ENCODE results near the gene LYRM2.
A peak's percentile ranks its signal among the peaks of the same experiment; 100 is the strongest.

The LYRM2 gene, protein sequence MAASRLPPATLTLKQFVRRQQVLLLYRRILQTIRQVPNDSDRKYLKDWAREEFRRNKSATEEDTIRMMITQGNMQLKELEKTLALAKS

DNA sequence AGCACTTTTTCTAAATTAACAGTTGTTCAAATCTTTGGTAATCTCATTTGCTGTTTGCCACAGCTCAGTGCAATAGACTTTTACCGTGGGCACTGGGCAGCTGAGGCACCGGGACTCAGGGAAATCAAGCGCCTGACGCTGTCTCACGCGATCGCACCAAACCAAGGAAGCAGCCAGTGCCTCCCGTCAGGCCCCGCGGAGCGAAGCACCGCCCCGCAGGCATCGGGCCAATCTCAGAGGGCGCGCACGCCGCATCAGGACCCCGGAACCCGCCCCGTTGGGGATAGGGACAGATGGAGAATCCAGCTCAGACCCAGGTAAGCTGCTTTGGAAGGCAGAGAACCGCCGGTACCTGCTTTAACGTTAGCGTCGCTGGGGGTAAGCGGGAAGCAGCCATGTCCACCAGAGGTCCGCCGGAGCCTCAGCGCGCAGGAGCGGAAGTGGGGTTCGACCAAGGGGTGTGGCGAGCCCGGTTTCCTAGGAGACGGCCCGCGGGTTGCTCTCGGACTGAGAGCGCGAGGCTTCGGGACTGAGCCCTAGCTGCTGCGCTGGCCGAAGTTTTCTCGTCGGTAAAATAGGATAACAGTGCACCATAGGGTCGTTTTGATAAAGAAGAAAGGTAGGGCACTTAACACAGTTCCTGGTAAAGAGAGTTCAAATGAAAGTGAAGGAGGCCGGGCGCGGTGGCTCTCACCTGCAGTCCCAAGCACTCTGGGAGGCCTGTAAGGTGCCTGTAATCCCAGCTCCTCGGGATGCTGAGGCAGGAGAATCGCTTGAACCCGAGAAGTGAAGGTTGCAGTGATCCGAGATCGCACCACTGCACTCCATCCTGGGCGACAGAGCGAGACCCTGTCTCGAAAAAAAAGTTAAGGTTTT, at the start of gene LYRM2:
Gene LYRM2, minus strand, starts transcription at position 428 of the 876 bp plus-strand sequence. Its CDS starts 31 bp downstream, at position 397.
- DNase-seq = peak; percentile 87

GRCh38 chr6:89688328-89688727, 49.8 kb upstream of the LYRM2 start:
- DNase-seq = no peak

DNA sequence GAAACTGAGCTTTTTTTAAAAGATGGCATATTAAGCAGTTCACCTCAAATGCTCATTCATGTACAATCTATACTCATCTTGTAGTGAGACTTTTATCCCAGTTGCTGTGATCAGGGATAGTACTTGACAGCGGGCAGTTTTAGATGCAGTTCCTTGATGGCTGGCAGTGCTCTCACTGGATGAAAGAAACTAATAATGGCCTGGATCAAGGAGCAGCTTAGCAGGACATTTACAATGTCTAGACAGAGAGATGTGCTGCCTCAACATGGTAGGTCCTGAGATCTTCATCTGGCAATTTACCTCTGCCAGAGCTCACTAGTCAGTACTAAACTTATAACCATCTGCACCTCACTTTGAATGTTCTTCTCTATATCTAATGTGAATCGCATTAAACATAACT, 46.8 kb upstream of the LYRM2 start:
- DNase-seq = no peak

DNA sequence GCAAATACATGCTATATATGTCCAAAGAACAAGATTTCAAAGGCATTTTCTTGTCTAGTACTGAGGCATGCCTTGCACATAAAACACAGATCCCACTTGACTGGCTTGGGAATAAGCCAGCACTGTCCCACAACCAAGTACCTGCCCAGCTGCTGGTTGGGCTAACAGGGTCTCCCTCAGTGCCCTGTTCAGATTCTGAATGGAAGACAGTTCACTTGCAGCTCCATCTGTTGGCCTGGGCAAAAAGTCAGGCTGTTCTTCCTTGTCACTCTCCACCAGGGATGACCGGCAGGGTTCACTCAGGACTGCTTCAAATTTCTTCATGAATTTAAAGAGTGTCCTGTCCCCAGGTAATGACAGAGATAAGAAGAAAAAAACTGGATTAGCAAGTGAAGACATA, 44.4 kb upstream of the LYRM2 start:
- DNase-seq = no peak

- DNase-seq = no peak
These were observed 43.5 kb upstream of the LYRM2 start for GRCh38 chr6:89681983-89682564.

DNA sequence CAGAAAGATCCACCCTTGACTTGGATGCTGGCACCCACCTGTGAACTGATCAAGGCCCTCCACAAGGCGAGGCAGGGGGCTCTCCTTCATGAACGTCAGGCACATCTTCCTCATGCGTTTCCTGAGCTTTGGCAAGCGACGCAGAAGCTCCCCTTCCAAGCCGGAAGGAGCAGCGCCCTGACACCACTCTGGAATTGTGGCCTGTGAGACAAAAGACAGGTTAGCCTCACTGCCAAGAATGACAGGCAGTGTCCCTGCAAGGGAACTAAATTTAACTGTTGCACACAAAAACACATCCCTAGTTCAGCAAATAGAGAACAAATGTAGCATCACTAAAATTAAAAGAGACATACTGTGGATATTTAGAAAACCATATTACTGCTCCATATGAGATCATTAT, 42.0 kb upstream of the LYRM2 start:
- DNase-seq = no peak

DNA sequence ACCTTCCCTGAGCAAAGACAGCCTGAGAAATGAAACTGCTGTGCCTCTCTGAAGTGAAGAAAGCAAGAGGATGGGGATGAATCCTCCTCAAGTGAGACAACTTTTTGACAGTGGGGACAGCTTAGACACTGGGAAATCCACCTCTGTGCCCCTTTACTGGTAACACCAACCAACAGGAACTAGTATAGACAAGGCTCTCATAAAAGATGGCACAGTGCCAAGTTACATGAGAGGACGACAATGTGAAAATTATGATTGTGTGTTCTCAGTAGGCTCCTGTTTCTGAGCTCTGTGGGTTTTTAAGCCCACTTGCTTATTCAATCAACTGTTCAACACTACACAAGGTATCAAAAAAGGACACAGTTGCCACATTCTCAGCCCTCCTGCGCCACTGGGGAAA, 41.6 kb upstream of the LYRM2 start:
- no peak for DNase-seq

GRCh38 chr6:89679215-89680120, 40.9 kb upstream of the LYRM2 start:
- DNase-seq = no peak

- DNase-seq = no peak
These were observed 40.0 kb upstream of the LYRM2 start for GRCh38 chr6:89678531-89678930.

GRCh38 chr6:89675949-89676748, 37.6 kb upstream of the LYRM2 start:
- DNase-seq = no peak

DNA sequence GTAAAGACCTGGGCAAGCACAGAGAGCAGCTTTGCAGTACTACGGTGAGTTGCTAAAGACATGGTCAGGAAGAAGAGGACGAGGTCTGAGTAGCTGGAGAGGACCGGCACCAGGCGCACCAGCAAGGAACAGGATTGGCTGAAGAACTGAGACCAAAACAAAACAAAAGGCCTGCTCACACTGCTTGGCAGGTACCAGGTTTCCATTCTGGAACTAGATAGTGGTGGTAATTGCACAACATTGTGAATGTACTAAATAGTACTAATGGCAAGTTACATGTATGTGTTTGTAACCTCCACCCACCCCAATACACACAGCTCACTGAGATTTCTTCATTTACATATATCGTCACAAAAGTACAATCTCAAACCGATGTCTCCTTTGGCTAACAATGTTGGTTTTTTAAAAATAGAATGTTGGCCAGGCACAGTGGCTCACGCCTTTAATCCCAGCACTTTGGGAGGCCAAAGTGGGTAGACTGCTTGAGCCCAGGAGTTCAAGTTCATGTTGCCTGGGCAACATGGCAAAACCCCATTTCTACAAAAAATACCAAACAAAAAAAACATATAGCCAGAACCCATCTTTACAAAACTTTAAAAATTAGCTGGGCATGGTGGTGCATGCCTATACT, 32.5 kb upstream of the LYRM2 start:
- DNase-seq = no peak

DNA sequence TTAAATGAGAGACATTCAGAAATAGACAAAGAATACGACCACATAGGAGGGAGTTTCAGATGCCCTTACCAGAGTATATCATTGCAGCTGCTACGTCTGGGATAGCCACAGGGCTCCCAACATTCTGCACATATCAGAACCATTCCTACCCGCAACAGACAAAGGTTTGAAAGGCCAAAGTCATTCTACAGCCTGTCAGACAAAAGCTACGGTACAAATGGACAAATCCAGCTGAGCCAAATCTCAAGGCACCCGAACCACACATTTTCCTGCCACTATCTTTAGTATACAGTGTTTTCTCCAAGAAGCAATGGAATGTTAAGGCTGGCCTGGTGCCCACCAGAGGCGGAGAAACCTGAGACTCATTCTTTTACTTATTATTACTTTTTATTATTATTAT, 30.5 kb upstream of the LYRM2 start:
- no peak for DNase-seq

DNA sequence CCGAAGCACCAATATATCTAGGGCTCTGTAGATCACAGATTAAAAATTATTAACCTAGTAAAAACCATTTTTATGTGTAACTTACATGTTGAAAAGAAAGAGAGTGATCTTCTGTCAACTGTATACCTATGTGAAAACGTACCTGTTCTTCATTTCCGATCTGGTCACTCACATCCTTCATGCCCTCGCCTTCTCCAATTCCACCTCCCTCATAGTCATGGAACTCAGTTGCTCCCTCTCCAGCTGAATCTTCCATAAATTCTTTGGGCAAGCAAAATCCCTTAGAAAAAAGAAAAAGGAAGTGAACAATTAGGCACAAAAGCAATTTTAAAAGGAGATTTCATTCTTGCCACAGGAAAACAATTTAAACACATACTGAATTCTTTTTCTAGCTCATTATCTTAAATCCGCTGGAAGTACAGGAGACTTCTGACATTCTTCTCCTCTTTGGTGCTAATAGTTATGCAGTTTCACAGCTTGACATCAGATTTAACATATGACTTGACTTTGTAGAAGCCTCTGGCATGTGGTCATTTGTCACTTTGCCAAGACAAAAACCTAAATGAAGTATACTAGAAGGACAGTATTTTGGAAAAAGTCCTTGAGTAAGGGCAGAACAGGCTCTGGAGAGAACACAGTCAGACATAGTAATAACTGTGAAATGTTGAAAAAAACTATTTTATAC, 29.5 kb upstream of the LYRM2 start:
- no peak for DNase-seq

DNA sequence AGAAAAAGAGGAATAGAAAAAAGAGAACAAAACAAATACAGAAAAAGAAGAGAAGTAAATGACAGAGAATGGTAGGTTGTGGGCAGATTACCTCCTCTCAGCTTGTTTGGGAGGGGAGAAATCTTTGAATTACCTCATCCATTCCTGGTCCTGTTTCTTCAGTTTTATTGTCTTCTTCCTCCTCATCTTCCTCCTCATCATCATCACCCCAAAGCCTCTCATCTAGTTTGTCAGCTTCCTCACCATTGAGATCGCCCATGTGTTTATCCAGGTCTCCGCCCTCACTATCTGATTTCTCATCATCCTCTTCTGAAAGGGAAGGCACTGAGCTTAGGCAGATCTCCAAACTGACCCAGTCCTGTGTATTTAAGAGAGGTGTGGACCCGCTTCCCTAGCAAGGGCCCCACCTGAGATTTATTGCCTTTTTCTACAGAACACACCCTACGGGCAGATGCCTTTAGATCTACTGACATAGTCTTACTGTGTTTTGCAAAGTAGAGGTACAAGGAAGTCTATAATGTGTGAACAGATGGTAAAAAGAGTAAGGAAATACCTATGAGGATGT, 24.2 kb upstream of the LYRM2 start:
- DNase-seq = no peak

GRCh38 chr6:89661559-89661958, 23.0 kb upstream of the LYRM2 start:
- no peak for DNase-seq

- DNase-seq = no peak
These were observed 22.4 kb upstream of the LYRM2 start for GRCh38 chr6:89660981-89661380.

GRCh38 chr6:89657445-89658158, 19.1 kb upstream of the LYRM2 start:
- DNase-seq = no peak

DNA sequence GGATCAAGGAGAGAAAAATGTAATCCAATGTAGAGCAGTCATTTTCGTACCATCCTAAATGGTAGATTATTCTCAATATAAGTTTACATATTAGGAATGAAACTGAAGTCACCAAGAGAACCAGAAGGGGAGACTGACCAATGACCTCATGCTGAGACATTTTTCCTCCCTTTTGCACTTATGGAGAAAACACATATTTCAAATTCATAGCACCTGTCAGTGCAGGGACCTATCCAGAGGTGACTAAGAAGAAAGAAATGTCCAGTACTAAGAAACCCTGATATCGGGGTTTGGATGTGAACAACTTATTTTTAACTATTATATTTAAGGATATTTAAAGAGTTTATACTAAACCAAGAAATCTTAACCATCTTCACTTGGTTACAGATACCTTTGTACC, 16.6 kb upstream of the LYRM2 start:
- DNase-seq = no peak

DNA sequence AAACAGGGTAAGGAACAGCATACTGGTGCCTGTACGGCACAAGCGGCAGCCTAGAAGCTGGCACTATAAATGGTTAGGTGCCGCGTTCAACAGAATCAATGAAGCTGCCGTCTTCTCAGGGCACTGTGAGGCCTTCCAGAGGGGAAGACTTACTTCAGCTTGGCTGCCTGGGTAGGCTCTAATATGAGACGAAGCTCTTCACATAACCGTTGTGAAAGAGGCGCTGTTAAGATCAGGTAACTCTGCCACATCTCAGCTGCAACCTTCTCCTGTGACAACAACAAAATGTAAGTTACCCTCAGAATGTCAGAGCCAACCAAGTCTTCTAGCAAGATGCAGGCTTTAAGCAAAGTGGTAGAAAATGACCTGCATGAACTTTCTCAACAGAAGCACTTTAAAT, 12.0 kb upstream of the LYRM2 start:
- DNase-seq = no peak

DNA sequence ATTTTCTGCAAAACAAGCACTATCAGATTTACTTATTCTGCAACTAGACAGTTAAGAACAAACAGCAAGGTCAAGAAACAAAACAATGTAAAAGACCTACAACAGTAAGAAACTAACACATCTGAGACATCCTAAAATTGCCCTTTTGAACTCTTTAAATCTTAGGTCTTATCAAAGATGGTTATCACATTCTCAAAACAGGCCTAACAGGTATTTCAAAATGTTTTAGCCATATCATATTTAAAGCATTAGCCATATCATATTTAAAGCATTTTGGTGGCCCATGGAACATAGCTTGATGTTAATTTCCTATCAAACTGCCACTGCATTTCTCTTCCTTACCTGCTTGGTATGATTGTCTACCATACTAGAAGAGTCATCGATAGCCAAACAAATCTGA, 11.1 kb upstream of the LYRM2 start:
- DNase-seq = no peak
